HG02840 (cell line): ENCODE data around the gene AREG.

Experiments
- ATAC-seq: cut with Tn5 transposase; IDR thresholded peaks from one replicate; pipeline ENCODE4 v1.9.1; 2021; ENCODE audit warnings: mild to moderate bottlenecking, moderate library complexity, moderate number of reproducible peaks; ENCODE audit not compliant: unreplicated experiment, low FRiP score

AREG gene

GRCh38 chr4:74456056-74456744 lies 11.3 kb downstream of the AREG start:
- ATAC-seq = no peak

- ATAC-seq = no peak
Observed at GRCh38 chr4:74456849-74457395, 12.0 kb downstream of the AREG start.

- no peak for ATAC-seq
Observed at GRCh38 chr4:74460833-74461232, 15.9 kb downstream of the AREG start.

- ATAC-seq = no peak
Observed at GRCh38 chr4:74463123-74463522, 18.2 kb downstream of the AREG start.

GRCh38 chr4:74464291-74464690 lies 19.4 kb downstream of the AREG start:
- ATAC-seq = no peak

- no peak for ATAC-seq
Observed at GRCh38 chr4:74466242-74466641, 21.3 kb downstream of the AREG start.

- no peak for ATAC-seq
Observed at GRCh38 chr4:74471264-74471663, 26.3 kb downstream of the AREG start.

GRCh38 chr4:74473155-74473811 lies 28.3 kb downstream of the AREG start:
- ATAC-seq = no peak

- no peak for ATAC-seq
Observed at GRCh38 chr4:74474345-74475090, 29.6 kb downstream of the AREG start.

GRCh38 chr4:74475091-74475800 lies 30.3 kb downstream of the AREG start:
- no peak for ATAC-seq

- ATAC-seq = no peak
Observed at GRCh38 chr4:74475946-74476345, 31.0 kb downstream of the AREG start.

GRCh38 chr4:74479009-74479408 lies 34.1 kb downstream of the AREG start:
- no peak for ATAC-seq

GRCh38 chr4:74480267-74480666 lies 35.3 kb downstream of the AREG start:
- ATAC-seq = no peak

- ATAC-seq = no peak
Observed at GRCh38 chr4:74481891-74482609, 37.1 kb downstream of the AREG start.

- no peak for ATAC-seq
Observed at GRCh38 chr4:74483226-74483911, 38.4 kb downstream of the AREG start.

GRCh38 chr4:74486905-74487304 lies 42.0 kb downstream of the AREG start:
- no peak for ATAC-seq

- no peak for ATAC-seq
Observed at GRCh38 chr4:74487771-74488170, 42.8 kb downstream of the AREG start.

GRCh38 chr4:74490736-74491135 lies 45.8 kb downstream of the AREG start:
- ATAC-seq = no peak

- ATAC-seq = no peak
Observed at GRCh38 chr4:74499986-74500781, 55.2 kb downstream of the AREG start.
